NCI-H1436 (cell line): ENCODE results near the gene DNAH6.

ENCODE experiments used
- DNase-seq: peaks from one replicate; lab custom pipeline; 2025; lab: John Stamatoyannopoulos, UW

DNAH6 gene

DNA sequence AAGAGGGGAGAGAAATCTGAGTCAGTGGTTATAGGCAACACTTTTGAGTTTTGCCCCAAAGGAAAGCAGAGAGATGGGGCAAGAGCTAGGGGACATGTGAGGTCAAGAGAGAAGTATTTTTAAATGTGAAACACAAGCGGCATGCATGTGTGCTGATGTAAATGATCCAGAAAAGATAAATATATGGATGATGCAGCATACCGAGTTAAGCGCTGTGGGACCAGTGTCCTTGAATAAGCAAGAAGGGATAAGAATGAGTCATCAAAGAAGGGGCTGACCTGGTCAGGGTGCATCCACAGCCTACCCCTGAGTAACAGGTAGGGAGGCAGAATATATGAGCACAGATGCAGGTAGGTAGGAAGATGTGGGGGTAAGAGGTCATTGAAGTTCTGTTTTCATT is 183.7 kb downstream of the DNAH6 start:
- no peak for DNase-seq

GRCh38 chr2:84701880-84702279 is 185.6 kb downstream of the DNAH6 start:
- no peak for DNase-seq

DNA sequence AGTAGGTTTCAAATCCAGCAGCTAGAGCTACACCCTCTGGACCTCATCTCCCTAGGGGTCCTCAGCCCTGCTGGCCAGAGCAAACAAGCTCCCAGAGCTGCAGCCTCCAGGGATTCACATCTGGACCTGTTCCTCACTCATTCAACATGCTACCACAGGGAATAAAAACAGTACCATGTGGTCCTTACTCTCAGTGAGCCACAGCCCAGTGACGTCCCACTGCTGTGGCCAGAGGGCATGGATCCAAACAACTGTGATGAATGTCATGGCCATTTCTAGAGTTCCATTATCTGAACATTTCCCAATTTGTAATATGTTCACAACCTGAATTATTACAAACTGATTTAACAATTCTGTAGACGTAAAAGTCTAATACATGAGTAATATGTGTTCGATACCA is 186.6 kb downstream of the DNAH6 start:
- no peak for DNase-seq

- DNase-seq: no peak
These were observed 187.5 kb downstream of the DNAH6 start for GRCh38 chr2:84703831-84704230.

GRCh38 chr2:84704505-84705244 is 188.4 kb downstream of the DNAH6 start:
- DNase-seq: no peak

GRCh38 chr2:84705858-84706257 is 189.6 kb downstream of the DNAH6 start:
- no peak for DNase-seq

GRCh38 chr2:84708442-84708841 is 192.1 kb downstream of the DNAH6 start:
- DNase-seq: no peak

DNA sequence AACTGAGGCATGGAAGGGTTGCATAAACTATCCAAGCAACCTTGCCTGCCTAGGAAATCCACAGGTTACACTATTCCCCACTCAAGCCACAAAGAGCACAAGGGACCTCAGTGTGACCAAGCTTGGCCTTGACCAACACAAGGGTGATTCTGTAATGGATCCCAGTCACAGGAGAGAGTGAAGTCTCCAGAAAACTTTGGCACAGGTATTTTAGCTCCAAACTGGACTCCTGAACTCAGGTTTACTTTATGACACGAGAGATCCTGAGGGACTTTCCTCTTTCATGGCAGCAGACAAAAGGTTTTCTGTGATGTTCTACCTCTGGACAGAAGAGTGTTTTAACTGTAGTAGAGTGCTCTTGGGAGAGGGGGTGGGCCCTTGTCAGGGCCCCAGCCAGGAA is 195.4 kb downstream of the DNAH6 start:
- DNase-seq: no peak

DNA sequence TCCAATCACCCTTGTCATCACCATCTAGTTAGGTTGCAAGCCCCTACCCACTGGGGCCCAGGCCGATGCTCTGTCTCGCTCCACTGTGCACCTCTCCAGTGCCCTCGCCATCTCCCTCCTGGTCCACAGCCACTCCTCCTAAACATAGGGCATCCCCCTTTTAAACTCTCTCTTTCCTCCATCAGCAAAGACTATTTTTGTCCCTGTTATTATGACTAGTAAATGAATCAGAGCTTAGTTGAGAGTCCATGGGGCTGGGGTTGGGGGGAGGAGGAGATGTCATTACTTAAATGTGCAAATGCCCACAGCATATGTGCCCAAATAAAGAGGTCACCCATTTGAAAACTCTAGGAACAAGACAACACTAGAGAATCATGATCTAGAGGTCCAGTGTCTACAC is 197.1 kb downstream of the DNAH6 start:
- no peak for DNase-seq

GRCh38 chr2:84716564-84716963 is 200.3 kb downstream of the DNAH6 start:
- DNase-seq: no peak

GRCh38 chr2:84717302-84717701 is 201.0 kb downstream of the DNAH6 start:
- DNase-seq: no peak

- DNase-seq: no peak
These were observed 203.1 kb downstream of the DNAH6 start for GRCh38 chr2:84719434-84719833.

GRCh38 chr2:84723831-84724230 is 207.5 kb downstream of the DNAH6 start:
- no peak for DNase-seq

GRCh38 chr2:84725717-84726116 is 209.4 kb downstream of the DNAH6 start:
- no peak for DNase-seq

- DNase-seq: no peak
These were observed 211.0 kb downstream of the DNAH6 start for GRCh38 chr2:84727315-84727714.

GRCh38 chr2:84729224-84729623 is 212.9 kb downstream of the DNAH6 start:
- no peak for DNase-seq

GRCh38 chr2:84731185-84731584 is 214.9 kb downstream of the DNAH6 start:
- no peak for DNase-seq

DNA sequence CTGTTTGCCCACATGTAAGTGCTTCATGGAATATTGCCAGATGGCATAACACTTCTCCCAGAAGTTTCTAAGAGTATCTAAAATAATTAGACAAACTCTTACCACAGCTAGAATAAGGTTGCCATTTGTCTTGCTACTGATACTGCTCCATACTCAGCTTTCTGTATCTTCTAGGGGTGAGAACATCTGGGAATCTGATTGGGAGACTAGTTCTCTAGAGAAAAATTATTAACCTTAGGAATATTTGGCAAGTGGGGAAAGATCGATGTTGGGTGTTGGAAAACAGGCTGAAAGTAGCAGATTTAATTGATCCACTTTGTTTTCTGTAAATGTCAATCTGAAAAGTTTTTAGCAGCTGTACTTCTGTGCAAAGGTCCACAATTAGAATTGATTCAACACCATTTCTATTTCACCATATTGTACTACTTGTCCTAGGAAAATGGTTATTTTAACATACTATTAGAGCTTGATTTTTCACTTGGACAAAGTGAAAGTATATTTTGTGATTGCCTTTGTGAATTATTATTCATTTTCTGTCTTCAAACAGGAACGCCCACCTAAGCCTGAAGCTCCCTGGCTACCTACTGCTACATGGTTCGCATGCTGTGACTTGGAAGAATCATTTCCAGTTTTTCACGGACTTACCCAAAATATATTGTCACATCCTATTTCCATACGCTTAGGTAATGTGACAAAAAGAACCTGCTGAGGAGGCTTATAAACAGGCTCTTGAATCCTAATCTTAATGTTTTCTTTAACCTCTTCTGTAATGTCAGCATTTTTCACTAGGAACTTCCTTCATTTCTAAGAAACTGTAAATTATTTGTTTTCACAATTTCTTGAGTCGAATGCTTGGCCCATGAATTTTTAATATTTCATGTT is 216.8 kb downstream of the DNAH6 start:
- no peak for DNase-seq

- DNase-seq: no peak
These were observed 219.1 kb downstream of the DNAH6 start for GRCh38 chr2:84735389-84735788.

DNA sequence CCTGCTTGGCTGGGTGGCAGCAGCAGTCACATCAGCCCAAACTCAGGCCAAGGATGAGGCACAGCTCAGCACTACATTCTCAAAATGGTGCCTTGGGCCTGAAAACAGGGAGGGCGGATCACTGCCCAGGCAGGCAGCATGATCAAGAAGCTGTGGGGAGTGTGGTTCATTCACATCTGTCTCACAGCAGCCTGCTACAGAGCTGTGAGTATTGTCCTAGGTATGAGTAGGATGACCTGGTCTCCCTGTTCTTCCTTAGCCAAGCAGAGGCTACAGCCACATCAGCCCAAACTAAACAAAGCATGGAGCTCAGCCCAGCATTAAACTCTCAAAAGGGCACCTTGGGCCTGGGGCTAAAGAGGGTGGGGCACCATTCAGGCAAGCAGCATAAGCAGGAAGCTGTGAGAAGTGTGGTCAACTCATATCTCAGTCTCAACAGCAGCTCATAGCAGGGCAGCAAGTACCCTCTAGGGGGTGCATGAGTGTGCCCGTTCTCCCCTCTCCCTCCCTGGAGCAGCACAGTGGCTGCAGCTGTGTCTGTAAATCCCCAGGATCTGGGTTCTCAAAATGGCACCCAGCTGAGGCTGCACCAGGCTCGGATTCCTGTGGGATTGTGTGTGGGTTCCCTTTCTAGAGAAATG is 225.0 kb downstream of the DNAH6 start:
- no peak for DNase-seq

GRCh38 chr2:84748341-84748740 is 232.0 kb downstream of the DNAH6 start:
- no peak for DNase-seq

- no peak for DNase-seq
These were observed 233.1 kb downstream of the DNAH6 start for GRCh38 chr2:84749442-84749841.

- DNase-seq: no peak
These were observed 238.8 kb downstream of the DNAH6 start for GRCh38 chr2:84755096-84755495.
